ENCODE data around the gene POC1A.

- TF ChIP-seq SP1 (IDR thresholded peaks at IDR 0.05) = no peak
- no peak for TF ChIP-seq SUZ12 (IDR thresholded peaks at IDR 0.05)
- no peak for TF ChIP-seq TARDBP (IDR thresholded peaks at IDR 0.05)
- TF ChIP-seq BHLHE40 (IDR thresholded peaks at IDR 0.05; ENCODE audit: borderline replicate concordance) = no peak
- TF ChIP-seq FOXM1 (IDR thresholded peaks at IDR 0.05; ENCODE audit: borderline replicate concordance) = no peak
Observed at GRCh38 chr3:52090933-52091468, 63.2 kb downstream of the POC1A start.

Data from HEK293T (cell line).